ENCODE measurements around the gene IL25.

DNA sequence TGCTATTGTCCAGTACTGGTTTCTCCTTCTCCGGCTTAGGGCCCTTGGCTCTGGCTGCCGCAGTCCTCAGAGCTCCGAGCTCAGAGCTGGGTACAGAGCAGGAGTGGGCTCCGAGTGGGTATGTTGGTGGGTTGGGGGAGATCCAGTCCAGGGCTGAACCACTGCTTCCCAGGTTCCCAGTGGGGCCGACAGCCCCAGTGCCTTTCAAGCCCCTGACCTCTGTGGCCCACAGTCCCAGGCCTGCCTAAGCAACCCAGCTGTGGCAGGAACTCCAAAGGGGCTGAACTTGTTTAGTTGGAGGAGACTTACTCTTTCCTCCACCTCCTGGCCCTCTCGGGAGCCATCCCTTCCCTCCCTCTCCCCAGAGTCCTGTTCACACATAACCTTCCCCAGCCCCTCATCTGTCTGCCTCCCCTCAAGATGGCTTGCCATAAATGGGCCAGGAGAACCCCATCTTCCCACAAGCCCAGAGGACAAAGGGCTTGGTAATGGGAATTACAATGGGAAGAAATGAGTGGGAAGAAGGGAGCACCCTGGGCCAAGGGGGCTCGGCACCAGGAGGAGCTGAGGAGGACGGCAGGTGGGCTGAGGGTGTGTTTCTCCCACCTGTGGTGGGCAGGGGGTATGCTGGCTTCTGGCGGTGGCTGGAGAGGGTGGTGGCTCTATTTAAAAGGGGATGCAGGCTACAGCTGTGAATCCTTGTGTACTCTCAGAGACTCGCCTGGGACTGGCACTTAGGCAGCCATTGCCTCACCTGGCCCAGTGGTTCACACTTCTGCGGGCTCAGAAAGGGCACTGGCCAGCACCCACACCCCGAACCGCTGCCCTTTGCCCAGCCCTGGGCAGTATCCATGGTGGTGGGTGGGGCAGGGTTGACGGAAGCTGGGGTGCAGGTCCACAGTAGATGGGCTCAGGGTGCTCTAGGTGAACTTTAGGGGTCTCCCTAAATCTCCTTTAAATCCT lies 39.2 kb downstream of the IL25 start:
- TF ChIP-seq, protein P1, sequence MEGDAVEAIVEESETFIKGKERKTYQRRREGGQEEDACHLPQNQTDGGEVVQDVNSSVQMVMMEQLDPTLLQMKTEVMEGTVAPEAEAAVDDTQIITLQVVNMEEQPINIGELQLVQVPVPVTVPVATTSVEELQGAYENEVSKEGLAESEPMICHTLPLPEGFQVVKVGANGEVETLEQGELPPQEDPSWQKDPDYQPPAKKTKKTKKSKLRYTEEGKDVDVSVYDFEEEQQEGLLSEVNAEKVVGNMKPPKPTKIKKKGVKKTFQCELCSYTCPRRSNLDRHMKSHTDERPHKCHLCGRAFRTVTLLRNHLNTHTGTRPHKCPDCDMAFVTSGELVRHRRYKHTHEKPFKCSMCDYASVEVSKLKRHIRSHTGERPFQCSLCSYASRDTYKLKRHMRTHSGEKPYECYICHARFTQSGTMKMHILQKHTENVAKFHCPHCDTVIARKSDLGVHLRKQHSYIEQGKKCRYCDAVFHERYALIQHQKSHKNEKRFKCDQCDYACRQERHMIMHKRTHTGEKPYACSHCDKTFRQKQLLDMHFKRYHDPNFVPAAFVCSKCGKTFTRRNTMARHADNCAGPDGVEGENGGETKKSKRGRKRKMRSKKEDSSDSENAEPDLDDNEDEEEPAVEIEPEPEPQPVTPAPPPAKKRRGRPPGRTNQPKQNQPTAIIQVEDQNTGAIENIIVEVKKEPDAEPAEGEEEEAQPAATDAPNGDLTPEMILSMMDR (optimal IDR thresholded peaks at IDR 0.05 in 1 of 3, IDR thresholded peaks at IDR 0.05 in 1 of 3, conservative IDR thresholded peaks at IDR 0.05 in 1 of 3; ENCODE audit: extremely low read depth in 1 of 3, insufficient read depth in 2 of 3, low read length in 3 of 3): no peak
- no peak for TF ChIP-seq EZH2 (IDR thresholded peaks at IDR 0.05; ENCODE audit: low read length)
